ENCODE results near the gene AGFG1. TPM values are rescaled to one million over a fixed set of nuclear protein-coding genes. Genes with fewer than 3 reads are reported as not detected.

AGFG1 gene
- total RNA-seq, 1 experiment from 2014 or later, result 119 TPM

- H3K4me3 ChIP-seq, result no peak overlapping the region
- no TSS peak for BruUV-seq (replicated peaks)
- no peak for DNase-seq
- no peaks in the 10 kb centered on the region for H3K79me2 ChIP-seq (ENCODE audit: low read depth)
- peaks cover 42% of the 10 kb centered on the region; the same call in 1 of the 2 replicates for H3F3A ChIP-seq (ENCODE audit: insufficient read depth, low read depth)
- TF ChIP-seq, protein P1, sequence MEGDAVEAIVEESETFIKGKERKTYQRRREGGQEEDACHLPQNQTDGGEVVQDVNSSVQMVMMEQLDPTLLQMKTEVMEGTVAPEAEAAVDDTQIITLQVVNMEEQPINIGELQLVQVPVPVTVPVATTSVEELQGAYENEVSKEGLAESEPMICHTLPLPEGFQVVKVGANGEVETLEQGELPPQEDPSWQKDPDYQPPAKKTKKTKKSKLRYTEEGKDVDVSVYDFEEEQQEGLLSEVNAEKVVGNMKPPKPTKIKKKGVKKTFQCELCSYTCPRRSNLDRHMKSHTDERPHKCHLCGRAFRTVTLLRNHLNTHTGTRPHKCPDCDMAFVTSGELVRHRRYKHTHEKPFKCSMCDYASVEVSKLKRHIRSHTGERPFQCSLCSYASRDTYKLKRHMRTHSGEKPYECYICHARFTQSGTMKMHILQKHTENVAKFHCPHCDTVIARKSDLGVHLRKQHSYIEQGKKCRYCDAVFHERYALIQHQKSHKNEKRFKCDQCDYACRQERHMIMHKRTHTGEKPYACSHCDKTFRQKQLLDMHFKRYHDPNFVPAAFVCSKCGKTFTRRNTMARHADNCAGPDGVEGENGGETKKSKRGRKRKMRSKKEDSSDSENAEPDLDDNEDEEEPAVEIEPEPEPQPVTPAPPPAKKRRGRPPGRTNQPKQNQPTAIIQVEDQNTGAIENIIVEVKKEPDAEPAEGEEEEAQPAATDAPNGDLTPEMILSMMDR (conservative IDR thresholded peaks at IDR 0.05), result no peak
- TF ChIP-seq EZH2 (IDR thresholded peaks at IDR 0.05; ENCODE audit: low read depth), result no peak
- H4K20me1 ChIP-seq (ENCODE audit: insufficient read depth), result no peaks in the 10 kb centered on the region
- CTCF ChIA-PET, result no interaction called here
- H3K4me1 ChIP-seq (replicated peaks; ENCODE audit: insufficient read depth), result no peaks in the 10 kb centered on the region
- intact Hi-C loops (cut with micrococcal nuclease; ENCODE audit: unreplicated experiment), result no loop called here
- POLR2A ChIA-PET (ENCODE audit: unreplicated experiment), result no interaction called here
- no peak overlapping the region for H2AFZ ChIP-seq
- H3K9me2 ChIP-seq (ENCODE audit: insufficient read depth), result no peaks in the 10 kb centered on the region
- no peaks in the 10 kb centered on the region for H3K27me3 ChIP-seq (ENCODE audit: insufficient read depth, low read depth)
- no peak overlapping the region for H3K27ac ChIP-seq
- H3K36me3 ChIP-seq (ENCODE audit: low read depth), result peaks cover 9% of the 10 kb centered on the region; the same call in 1 of the 2 replicates
- H3K4me2 ChIP-seq, result no peak overlapping the region
- no peaks in the 10 kb centered on the region for H3K9me3 ChIP-seq (ENCODE audit: insufficient read depth, low read depth)
Measured at GRCh38 chr2:227565080-227565479, 93.1 kb downstream of the AGFG1 start.

- CTCF ChIA-PET, result no interaction called here
- Histone ChIP-seq H3K79me2 (ENCODE audit: low read depth) (no peaks in the 10 kb centered on the region), H3F3A (ENCODE audit: insufficient read depth, low read depth) (peaks cover 50% of the 10 kb centered on the region; the same call in 1 of the 2 replicates), H4K20me1 (ENCODE audit: insufficient read depth) (no peaks in the 10 kb centered on the region), H3K9me3 (ENCODE audit: insufficient read depth, low read depth) (no peaks in the 10 kb centered on the region), H3K4me2 (no peak overlapping the region), H3K9me2 (ENCODE audit: insufficient read depth) (no peaks in the 10 kb centered on the region), H2AFZ (no peak overlapping the region), H3K36me3 (ENCODE audit: low read depth) (peaks cover 2% of the 10 kb centered on the region; the same call in 1 of the 2 replicates), H3K27ac (no peak overlapping the region), H3K4me3 (no peak overlapping the region), H3K27me3 (ENCODE audit: insufficient read depth, low read depth) (no peaks in the 10 kb centered on the region), H3K4me1 (replicated peaks; ENCODE audit: insufficient read depth) (no peaks in the 10 kb centered on the region)
- intact Hi-C loops (cut with micrococcal nuclease; ENCODE audit: unreplicated experiment), result no loop called here
- no peak for DNase-seq
- POLR2A ChIA-PET (ENCODE audit: unreplicated experiment), result no interaction called here
- no TSS peak for BruUV-seq (replicated peaks)
- TF ChIP-seq, protein P1 (conservative IDR thresholded peaks at IDR 0.05), result no peak
- no peak for TF ChIP-seq EZH2 (IDR thresholded peaks at IDR 0.05; ENCODE audit: low read depth)
Measured at GRCh38 chr2:227566012-227566411, 94.1 kb downstream of the AGFG1 start.

- Histone ChIP-seq H3K9me3 (ENCODE audit: insufficient read depth, low read depth) (no peaks in the 10 kb centered on the region), H3K4me1 (replicated peaks; ENCODE audit: insufficient read depth) (no peaks in the 10 kb centered on the region), H3K4me2 (no peak overlapping the region), H2AFZ (no peak overlapping the region), H3K9me2 (ENCODE audit: insufficient read depth) (no peaks in the 10 kb centered on the region), H3F3A (ENCODE audit: insufficient read depth, low read depth) (peaks cover 55% of the 10 kb centered on the region), H3K4me3 (no peak overlapping the region), H4K20me1 (ENCODE audit: insufficient read depth) (no peaks in the 10 kb centered on the region), H3K27ac (no peak overlapping the region), H3K27me3 (ENCODE audit: insufficient read depth, low read depth) (no peaks in the 10 kb centered on the region), H3K79me2 (ENCODE audit: low read depth) (no peaks in the 10 kb centered on the region), H3K36me3 (ENCODE audit: low read depth) (no peaks in the 10 kb centered on the region)
- CTCF ChIA-PET, result no interaction called here
- intact Hi-C loops (cut with micrococcal nuclease; ENCODE audit: unreplicated experiment), result no loop called here
- POLR2A ChIA-PET (ENCODE audit: unreplicated experiment), result no interaction called here
- DNase-seq, result no peak
- no peak for TF ChIP-seq EZH2 (IDR thresholded peaks at IDR 0.05; ENCODE audit: low read depth)
- TF ChIP-seq, protein P1 (conservative IDR thresholded peaks at IDR 0.05), result no peak
- BruUV-seq (replicated peaks), result no TSS peak
Measured at GRCh38 chr2:227568852-227569169, 96.9 kb downstream of the AGFG1 start.
